ENCODE data around the gene CHST8.

CHST8 gene

DNA sequence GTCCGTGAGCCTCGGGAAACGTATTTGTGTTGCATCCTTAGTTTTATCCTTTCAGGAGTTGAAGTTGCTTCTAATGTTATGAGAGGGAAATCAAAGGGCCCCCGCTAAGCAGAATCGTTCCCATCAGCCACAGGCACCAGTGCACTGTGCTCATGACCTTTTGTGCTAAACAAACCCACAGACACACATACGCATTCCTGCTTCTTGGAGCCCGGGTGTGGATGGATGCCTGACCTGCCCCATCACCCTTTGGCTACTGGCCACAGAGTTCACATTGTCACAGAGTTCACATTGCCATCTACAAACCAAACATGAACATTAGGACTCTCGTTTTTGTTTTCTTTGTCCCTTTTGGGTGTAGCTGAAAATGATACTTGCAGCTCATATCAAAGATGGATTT is 47.2 kb downstream of the CHST8 start:
- DNase-seq (no peak), ATAC-seq (no peak)
- Mint-ChIP-seq H3K4me3 (no peak overlapping the region), H3K27ac (no peak overlapping the region), H3K9me3 (no peaks in the 10 kb centered on the region), H3K36me3 (ENCODE audit: low read depth) (no peaks in the 10 kb centered on the region), H3K27me3 (peaks cover 4% of the 10 kb centered on the region), H3K4me1 (no peaks in the 10 kb centered on the region)

DNA sequence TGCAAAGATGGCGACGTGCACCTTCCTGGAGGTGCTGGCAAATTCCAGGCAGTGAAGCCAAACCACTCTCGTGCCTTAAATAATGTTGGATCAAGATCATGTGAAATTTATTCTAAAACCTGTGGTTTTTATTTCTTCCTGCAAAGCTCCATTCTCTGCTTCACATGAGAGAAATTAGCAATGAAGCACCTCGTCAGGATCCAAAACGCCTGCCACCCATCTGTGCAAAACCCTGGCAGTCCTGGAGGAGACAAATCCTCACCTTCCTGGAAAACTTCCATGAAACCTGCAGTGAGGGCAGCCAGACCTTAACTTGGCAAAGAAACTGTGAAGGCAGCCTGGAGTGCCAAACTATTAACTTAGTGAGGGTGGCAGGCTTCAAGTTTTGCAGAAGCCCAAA is 47.6 kb downstream of the CHST8 start:
- Mint-ChIP-seq H3K27me3 (peaks cover 4% of the 10 kb centered on the region), H3K9me3 (no peaks in the 10 kb centered on the region), H3K27ac (no peak overlapping the region), H3K4me1 (no peaks in the 10 kb centered on the region), H3K36me3 (ENCODE audit: low read depth) (no peaks in the 10 kb centered on the region), H3K4me3 (no peak overlapping the region)
- no peak for DNase-seq
- no peak for ATAC-seq

DNA sequence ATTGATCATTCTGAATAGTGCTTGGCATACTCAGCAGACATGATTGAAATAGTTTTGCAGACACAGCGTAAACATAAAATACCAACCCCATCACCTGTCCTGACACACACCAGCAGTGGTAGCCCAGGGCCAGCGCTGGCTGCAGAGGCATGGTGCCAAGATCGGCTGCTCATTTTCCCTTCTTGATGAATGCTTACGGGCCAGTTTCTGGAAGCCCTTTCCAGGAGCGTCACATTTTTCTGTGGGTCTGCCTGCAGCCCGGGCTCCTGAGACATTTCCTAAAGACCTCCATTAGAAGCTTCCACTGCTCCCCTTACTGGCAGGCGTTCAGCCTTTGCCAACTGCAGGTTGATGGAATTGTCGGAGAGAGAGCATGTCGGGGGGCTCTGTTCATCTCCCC is 48.6 kb downstream of the CHST8 start:
- Mint-ChIP-seq H3K9me3 (no peaks in the 10 kb centered on the region), H3K4me3 (no peak overlapping the region), H3K27ac (no peak overlapping the region), H3K36me3 (ENCODE audit: low read depth) (no peaks in the 10 kb centered on the region), H3K4me1 (no peaks in the 10 kb centered on the region), H3K27me3 (peaks cover 4% of the 10 kb centered on the region)
- ATAC-seq (no peak), DNase-seq (no peak)

- Mint-ChIP-seq H3K4me3 (no peak overlapping the region), H3K9me3 (no peaks in the 10 kb centered on the region), H3K27me3 (peaks cover 4% of the 10 kb centered on the region), H3K36me3 (ENCODE audit: low read depth) (no peaks in the 10 kb centered on the region), H3K4me1 (no peaks in the 10 kb centered on the region), H3K27ac (no peak overlapping the region)
- no peak for DNase-seq
- no peak for ATAC-seq
Measured at GRCh38 chr19:33671211-33671610, 49.5 kb downstream of the CHST8 start.

- Mint-ChIP-seq H3K27me3 (peaks cover 10% of the 10 kb centered on the region), H3K9me3 (no peaks in the 10 kb centered on the region), H3K27ac (no peak overlapping the region), H3K4me3 (no peak overlapping the region), H3K4me1 (no peaks in the 10 kb centered on the region), H3K36me3 (ENCODE audit: low read depth) (no peaks in the 10 kb centered on the region)
- no peak for DNase-seq
- no peak for ATAC-seq
Measured at GRCh38 chr19:33673258-33673875, 51.6 kb downstream of the CHST8 start.

GRCh38 chr19:33673996-33674625 is 52.4 kb downstream of the CHST8 start:
- no peak for ATAC-seq
- H3K27me3 Mint-ChIP-seq, result peaks cover 10% of the 10 kb centered on the region

DNA sequence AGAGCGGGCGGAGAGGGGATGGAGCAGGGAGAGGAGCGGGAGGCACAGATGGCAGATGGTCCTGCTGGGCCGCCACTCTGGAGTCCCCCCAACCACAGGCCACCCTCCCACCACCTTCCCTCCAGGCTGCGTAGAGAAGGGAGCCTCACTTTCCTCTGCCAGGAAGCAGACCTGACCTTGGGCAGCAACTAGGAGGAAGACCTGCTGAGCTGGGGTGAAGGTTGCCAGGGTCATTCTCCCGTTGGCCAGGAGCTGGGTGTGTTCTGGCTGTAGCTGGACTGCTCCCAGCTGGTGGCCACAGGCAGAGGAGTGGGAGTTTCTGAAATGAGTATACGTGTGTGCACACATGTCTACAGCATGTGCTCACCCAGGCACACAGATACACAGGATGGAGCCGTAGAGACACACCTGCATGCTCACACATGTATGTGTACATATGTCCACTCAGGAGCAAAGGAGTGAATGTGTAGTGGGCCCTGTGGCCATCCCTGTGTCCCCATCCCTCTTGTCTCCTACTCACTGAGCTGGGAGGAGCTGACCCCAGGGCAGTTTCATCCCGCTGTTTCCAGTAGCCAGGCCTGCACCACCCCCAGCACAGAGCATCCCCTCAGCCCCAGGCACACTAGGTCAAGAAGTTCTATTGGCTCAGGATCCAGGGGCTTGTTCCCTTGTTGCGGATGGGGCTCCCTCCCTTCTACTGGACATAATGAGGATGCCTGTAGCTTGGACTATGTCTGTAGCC is 53.0 kb downstream of the CHST8 start:
- H3K9me3 Mint-ChIP-seq, result no peaks in the 10 kb centered on the region
- H3K4me3 Mint-ChIP-seq, result no peak overlapping the region
- H3K27me3 Mint-ChIP-seq, result peaks cover 10% of the 10 kb centered on the region
- no peaks in the 10 kb centered on the region for H3K4me1 Mint-ChIP-seq
- no peaks in the 10 kb centered on the region for H3K36me3 Mint-ChIP-seq (ENCODE audit: low read depth)
- no peak for DNase-seq
- no peak overlapping the region for H3K27ac Mint-ChIP-seq
- no peak for ATAC-seq

More at GRCh38 chr19:33673996-33674625, 52.4 kb downstream of the CHST8 start:
- H3K27ac Mint-ChIP-seq, result no peak overlapping the region
- H3K36me3 Mint-ChIP-seq (ENCODE audit: low read depth), result no peaks in the 10 kb centered on the region
- no peak for DNase-seq
- H3K4me3 Mint-ChIP-seq, result no peak overlapping the region
- H3K9me3 Mint-ChIP-seq, result no peaks in the 10 kb centered on the region
- no peaks in the 10 kb centered on the region for H3K4me1 Mint-ChIP-seq

DNA sequence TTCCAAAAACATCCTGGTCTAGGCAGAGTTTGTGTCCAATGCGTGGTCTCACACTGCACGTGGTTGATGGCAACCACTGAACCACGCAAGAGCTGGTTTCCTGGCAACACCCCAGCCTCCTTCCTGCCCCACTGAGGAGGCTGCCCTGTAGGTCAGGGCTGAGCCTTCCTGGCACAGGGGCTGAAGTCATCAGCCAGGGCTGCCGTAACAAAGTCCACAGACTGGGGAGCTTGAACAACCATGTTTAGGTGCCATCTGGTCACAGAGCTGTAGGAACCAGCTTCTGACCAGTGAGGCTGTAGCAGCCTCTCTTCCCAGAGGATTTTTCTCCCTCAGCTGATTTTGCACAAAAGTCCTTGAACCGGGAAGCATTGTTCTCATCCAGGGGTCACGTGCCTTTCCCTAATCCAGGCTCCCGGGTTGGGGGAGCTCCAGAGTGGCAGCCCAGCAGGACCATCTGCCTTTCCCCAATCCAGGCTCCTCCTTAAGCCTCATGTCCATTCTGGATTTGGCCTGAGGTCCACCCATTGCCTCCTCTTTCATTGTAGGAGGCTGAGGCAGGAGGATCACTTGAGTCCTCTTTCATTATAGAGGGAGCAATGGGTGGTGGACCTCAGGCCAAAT is 53.9 kb downstream of the CHST8 start:
- no peak for DNase-seq
- Mint-ChIP-seq H3K36me3 (ENCODE audit: low read depth) (no peaks in the 10 kb centered on the region), H3K4me3 (no peak overlapping the region), H3K27ac (no peak overlapping the region), H3K9me3 (no peaks in the 10 kb centered on the region), H3K4me1 (no peaks in the 10 kb centered on the region), H3K27me3 (peaks cover 10% of the 10 kb centered on the region)
- ATAC-seq, result no peak

GRCh38 chr19:33676999-33677665 is 55.4 kb downstream of the CHST8 start:
- H3K9me3 Mint-ChIP-seq, result no peaks in the 10 kb centered on the region
- ATAC-seq (no peak), DNase-seq (no peak)
- H3K4me3 Mint-ChIP-seq, result no peak overlapping the region
- H3K36me3 Mint-ChIP-seq (ENCODE audit: low read depth), result no peaks in the 10 kb centered on the region
- no peak overlapping the region for H3K27ac Mint-ChIP-seq
- no peaks in the 10 kb centered on the region for H3K4me1 Mint-ChIP-seq
- H3K27me3 Mint-ChIP-seq, result peaks cover 8% of the 10 kb centered on the region

GRCh38 chr19:33677745-33678426 is 56.1 kb downstream of the CHST8 start:
- DNase-seq, result no peak
- Mint-ChIP-seq H3K36me3 (ENCODE audit: low read depth) (no peaks in the 10 kb centered on the region), H3K27me3 (peaks cover 11% of the 10 kb centered on the region), H3K4me3 (no peak overlapping the region), H3K27ac (no peak overlapping the region), H3K4me1 (no peaks in the 10 kb centered on the region), H3K9me3 (no peaks in the 10 kb centered on the region)
- ATAC-seq, result no peak

DNA sequence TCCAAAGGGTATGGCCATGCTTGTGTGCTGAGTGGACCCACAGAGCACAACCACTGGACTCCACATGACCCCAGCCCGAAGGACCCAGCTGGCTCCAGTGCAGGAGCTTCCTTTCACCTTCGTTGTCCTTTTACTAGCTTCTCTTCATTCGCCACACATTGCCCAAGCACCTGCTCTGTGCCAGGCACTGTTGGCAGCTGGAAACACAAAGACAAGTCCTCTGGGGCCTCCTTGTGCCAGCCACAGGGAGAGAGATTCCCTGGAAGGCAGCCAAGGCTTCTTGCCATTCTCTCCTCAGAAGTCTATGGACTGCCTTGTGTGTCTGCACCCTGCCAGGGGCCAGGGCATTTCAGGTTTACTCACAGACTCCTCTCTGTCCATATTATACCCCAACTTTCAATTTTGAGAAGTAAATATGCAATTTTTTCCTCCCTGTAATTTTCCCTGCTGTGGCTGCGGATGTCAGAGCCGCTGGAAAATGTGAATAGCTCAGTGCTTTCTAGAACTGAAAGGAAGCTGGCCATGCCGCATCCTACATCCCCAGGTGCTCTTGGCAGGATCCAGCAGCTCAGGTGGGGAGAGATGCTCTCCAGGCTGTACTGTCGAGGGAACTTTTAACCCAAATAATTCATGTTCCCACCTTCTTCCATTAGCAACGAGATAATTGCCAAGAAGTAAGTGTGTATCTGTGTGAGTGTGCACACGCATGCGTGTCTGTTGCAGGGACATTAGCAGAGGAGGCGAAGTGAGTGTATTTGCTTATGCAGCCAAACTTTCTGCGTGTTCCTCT is 57.2 kb downstream of the CHST8 start:
- Mint-ChIP-seq H3K4me3 (no peak overlapping the region), H3K36me3 (ENCODE audit: low read depth) (no peaks in the 10 kb centered on the region), H3K4me1 (no peaks in the 10 kb centered on the region), H3K9me3 (no peaks in the 10 kb centered on the region), H3K27me3 (peaks cover 15% of the 10 kb centered on the region), H3K27ac (no peak overlapping the region)
- DNase-seq (no peak), ATAC-seq (no peak)

GRCh38 chr19:33679696-33680095 is 57.9 kb downstream of the CHST8 start:
- no peak overlapping the region for H3K4me3 Mint-ChIP-seq
- DNase-seq, result no peak
- no peaks in the 10 kb centered on the region for H3K4me1 Mint-ChIP-seq
- H3K27me3 Mint-ChIP-seq, result peaks cover 17% of the 10 kb centered on the region
- H3K36me3 Mint-ChIP-seq (ENCODE audit: low read depth), result no peaks in the 10 kb centered on the region
- no peak overlapping the region for H3K27ac Mint-ChIP-seq
- no peak for ATAC-seq
- H3K9me3 Mint-ChIP-seq, result no peaks in the 10 kb centered on the region

DNA sequence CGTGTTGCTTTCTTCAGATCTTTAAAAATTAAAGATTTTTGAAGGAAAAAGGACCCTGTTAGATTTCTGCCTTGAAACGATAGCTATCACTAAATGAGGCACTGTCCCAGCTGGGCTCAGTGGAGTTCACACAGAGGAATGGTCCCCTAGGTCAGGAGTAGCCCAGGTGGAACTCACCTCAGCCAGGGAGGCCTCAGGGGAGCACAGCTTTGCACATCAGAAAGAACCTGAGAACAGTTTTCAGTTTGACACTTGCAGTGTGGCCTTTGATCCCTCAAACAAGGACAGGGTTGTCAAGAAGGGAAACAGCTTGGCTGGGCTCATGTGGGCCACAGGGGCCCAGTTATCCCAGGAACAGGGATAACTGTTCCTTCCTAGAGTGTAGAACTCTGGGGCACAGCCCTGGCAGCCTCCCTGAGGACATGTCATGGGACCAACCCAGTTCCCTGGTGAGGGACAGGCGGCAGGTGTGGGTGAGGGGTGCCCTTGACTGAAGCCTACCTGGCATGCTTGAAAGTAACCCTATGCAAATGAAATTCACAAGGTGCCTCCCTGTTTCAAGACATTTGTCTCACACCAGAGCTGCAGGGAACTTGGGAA is 59.4 kb downstream of the CHST8 start:
- no peak overlapping the region for H3K27ac Mint-ChIP-seq
- DNase-seq (no peak), ATAC-seq (no peak)
- H3K27me3 Mint-ChIP-seq, result peaks cover 24% of the 10 kb centered on the region
- no peak overlapping the region for H3K4me3 Mint-ChIP-seq
- H3K4me1 Mint-ChIP-seq, result no peaks in the 10 kb centered on the region
- H3K36me3 Mint-ChIP-seq (ENCODE audit: low read depth), result no peaks in the 10 kb centered on the region
- no peaks in the 10 kb centered on the region for H3K9me3 Mint-ChIP-seq
